ENCODE measurements around the gene PTPRZ1.

The PTPRZ1 gene

DNA sequence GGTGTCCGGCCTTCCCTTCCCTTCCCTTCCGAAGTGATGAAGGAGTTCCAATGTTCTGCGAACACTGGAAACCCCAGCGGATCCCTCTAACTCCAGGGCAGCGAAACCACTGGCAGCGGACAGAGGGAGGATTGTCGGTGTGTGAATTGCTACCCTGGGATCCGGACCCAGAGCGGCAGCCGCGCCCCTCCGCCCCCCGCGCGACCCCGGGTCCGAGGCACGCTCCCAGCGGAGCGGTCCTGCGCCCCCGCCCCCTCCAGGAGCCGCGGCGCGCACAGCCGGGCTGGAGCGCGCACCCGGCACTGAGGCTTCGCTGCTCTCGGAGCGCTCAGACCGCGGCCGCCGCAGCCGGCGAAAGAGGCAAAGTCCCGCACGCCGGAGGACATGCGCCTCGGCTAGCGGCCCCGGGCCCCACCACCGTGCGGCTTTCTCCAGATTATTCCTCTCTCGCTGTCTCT is at the start of gene PTPRZ1:
Gene PTPRZ1, plus strand, starts transcription at position 331 of the 458 bp plus-strand sequence. CDS start 339 bp downstream, outside the sequence.
- no peak for DNase-seq

DNA sequence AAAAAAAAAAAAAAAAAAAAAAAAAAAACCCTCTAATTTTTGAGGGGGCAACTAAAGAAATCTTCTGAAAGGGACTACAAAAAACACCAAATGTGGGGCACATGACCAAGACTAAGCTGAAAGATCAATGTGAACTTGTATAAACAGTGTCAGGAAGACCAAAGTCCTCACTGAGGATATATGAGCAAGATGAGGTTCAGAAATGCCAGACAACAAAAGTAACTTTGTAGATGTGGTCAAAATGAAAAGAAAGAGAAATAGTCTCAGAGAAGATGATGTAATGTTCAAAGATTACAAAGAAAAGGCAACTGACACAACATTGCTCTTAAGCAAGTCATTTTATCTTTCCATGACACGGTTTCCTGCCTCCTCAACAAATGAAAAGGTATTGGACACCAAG is 48.7 kb upstream of the PTPRZ1 start:
- DNase-seq: no peak

DNA sequence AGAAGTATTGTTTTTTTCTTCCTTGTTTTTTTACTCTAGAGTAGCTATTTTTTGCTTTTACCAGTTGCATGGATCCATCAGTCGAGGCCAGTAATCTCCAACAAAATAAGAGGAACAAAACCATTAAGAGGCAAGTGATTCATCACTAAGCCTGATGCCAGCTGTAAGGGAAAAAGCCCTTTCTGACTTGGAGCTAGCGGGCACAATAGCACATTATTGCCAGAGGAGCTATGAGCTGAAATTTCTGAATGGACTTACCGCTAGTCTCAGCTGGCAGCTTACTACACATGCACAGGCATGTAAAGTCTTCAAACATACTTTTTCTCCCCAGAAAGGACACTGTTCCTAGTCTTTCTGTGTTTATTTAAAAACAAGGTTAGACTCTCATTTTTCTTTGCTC is 41.6 kb upstream of the PTPRZ1 start:
- DNase-seq: no peak

DNA sequence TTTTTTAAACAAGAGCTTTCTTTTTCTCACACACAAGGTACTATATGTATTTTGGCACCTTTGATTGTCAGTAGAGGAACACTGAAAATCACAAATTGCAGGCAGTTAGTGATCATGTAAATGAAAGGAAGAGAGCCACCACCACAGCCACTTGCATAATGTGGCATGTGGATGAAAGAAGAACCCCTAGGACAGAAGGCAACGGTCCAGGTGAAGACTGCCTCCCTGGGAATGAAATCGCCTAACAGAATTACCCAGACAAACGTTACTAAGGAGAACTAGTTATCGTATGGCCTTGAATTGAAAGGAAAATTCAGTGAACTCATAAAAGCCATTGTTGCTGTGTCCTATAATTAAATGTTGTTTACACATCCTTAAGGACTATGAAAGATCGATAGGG is 41.2 kb upstream of the PTPRZ1 start:
- DNase-seq: no peak

DNA sequence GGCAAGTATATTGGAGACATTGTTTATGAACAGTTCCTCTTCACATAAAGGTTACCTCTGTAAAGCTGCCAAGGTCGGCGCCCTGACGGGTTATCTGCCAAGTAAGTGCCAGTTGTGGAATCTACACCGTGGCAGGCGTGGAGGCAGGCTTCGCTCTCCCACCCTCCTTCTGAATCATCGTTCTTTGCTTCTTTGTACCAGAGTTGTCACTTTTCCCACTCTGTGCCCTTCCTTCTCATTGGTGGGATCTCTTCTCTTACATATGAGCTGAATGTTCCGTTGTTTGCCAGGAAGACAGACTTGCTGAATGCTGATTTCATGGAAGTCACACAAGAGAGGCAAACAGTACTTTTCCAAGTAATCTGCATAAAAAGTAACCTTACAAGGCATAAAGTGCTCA is 40.6 kb upstream of the PTPRZ1 start:
- no peak for DNase-seq

DNA sequence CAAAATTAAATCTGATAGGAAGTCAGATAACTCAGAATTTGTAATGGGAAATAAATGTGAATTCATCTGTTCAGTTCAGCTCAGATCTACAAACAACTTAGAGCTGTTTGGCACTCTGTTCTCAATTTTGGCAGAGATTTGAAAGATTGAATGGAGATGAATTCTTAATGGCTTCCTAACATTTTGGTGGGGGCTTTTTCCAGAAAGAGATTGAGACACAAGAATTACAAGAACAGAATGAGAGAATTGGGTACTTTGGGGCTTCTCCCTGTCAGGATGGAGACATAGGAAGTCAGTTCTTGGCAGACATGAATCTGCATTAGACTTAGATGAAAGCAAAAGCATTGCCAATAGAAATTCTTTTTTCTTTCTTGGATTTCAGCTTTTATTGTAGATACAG is 39.0 kb upstream of the PTPRZ1 start:
- DNase-seq: no peak

DNA sequence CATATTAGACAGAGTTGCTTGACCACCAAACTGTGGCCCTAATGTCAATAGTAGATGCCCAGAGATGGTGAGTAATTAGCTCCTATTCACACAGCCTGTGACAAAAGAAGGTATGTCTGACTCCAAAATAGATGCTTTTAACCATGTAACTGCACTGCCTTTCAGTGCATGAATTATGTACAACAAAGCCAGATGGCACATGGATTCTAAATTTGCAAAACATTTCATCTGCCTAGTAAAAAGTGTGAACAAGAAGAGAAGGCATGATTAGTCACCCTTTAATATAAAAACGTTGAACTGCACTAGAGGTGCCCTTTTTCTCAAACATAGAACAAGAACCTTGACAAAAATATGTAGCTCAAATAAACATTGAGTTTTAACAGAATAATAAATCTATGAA is 35.5 kb upstream of the PTPRZ1 start:
- DNase-seq: no peak

DNA sequence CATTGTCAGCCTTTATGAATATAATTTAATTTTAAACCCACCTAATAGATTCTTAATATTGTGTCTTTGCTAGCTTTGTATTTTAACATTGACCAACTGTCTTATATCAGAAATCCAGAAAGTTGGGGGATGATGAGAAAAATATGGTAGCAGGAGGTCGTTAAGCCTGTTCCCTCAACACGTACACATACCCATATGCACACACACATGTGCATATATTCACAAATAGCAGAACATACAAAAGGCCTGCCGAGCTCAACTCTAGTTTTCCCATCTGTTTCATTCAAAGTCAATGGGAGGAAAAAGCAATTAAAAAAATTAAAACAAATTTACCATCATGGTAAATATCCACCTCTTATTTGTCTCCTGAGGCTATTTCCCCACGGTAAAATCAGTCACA is 25.9 kb upstream of the PTPRZ1 start:
- DNase-seq: no peak

DNA sequence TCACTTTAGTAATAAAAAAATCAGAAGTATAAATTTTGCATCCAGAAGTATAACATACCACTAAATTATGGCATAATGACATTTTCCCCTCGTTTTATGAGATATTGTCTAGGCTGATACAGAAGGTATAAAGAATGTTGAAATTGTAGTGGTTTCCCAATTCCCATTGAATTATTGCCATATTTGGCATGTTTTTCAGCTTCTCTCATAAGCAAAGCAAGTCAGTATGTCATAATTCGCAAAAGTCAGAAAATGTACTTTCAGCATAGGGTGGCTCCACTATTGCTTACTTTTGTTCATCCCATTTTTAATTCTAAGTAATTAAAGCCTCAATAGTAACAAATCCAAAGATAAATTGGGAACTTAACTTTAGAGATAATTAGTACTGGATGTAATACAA is 19.7 kb upstream of the PTPRZ1 start:
- DNase-seq: no peak

DNA sequence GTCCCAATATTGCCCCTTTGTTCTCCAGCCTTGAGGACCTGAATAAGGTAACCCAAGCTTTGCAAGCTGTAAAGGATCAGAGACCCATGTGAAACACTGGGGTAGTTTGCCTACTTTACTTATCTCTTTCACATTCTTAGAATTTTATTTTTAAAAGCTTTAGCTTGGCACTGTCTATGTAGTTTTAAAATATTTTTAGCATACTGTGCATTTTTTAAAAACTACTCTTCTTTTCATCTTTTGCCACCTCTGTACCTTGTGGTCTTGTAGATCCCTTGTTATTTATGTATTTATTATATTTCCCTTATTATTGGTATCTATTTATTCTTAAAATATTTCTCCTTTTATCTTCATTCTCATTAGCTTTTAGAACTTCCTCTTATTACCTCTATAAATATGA is 12.0 kb upstream of the PTPRZ1 start:
- DNase-seq: no peak

DNA sequence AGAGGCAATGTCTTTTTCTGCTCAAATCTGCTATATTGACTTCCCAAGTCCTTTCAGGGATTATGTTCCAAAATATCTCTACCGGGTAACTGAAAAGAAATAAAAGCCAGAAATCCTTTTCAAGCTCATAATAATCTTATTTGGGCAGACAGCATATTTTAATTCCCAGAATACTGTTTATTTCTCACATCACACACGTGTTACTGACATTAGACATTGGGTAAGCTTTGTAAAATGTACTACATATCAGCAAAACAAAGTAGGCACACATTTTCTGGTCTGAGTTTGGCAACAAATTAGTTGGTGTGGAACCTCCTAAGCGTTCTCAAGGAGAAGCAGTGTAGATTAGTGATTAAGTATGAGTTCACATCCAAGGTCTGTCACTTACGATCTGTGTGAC is 10.4 kb upstream of the PTPRZ1 start:
- no peak for DNase-seq

DNA sequence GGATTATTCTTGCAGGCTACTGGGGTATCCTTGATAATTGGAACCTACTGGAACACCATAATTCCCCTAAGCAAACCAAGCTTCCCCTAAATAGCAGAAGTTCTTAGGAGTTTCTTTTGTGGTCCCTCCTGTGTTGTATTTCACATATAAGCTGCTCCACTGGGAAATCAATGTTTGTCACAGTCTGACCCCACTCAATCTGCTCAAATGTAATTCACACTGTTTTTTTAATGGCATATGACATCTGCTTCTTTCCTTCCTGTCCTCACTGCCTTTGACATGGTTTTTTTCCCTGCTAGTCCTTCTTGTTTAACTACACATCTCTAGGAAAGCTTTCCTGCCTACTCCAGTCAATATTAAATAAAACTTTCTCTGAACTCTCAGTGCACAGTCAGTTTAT is 1.8 kb upstream of the PTPRZ1 start:
- DNase-seq: no peak

DNA sequence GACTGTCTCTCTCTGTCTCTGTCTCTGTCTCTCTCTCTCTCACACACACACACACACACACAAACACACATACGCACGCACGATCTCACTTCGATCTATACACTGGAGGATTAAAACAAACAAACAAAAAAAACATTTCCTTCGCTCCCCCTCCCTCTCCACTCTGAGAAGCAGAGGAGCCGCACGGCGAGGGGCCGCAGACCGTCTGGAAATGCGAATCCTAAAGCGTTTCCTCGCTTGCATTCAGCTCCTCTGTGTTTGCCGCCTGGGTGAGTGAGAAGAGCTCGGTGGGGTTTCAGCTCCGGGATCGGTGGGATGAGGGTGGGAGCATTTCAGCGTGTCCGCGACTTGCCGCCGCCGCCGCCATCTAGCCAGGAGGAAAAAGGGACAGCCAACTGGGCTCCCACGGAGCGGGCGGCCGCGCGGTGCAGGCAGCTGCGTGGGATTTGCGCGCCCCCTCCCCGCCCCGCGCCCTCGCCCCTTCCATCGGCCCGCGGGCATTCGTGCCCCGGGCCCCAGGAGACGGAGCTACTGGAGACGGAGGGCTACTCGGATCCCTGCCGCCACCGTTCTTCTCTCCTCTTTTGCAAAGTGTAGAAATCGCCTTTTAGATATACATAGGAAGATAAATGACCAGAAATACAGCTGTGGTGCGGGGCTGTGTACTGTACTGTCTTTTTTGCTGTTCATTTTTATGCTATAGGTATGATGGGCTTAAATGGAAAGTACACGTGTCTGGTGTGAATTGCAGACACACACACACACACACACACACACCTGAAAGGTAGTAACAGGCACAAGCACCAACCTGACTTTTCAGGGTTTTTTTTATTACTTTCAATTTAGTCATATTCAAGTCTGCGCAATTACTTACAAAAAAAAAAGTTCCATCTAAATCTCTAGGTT is 581 bp downstream of the PTPRZ1 start:
- peak in 1 of 2 experiments; percentile 9 for DNase-seq

DNA sequence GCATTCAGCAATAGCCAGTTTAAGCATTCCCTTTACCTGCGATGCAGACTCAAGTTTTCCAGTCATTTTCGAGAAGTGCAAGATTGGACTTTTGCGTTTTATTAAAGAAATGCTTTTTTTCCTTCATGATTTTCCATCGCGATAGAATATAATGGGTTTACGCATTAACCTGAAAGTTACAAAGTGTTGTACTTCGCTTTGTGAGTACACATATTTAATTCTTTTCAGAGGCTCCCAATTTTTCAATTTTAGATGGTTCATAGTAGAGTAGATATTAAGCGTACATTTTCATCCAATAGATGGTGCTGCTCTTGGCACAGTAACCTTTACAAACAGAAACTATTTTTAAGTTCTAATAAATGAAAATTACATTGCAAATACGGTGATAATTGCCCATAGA is 1.3 kb downstream of the PTPRZ1 start:
- DNase-seq: no peak

DNA sequence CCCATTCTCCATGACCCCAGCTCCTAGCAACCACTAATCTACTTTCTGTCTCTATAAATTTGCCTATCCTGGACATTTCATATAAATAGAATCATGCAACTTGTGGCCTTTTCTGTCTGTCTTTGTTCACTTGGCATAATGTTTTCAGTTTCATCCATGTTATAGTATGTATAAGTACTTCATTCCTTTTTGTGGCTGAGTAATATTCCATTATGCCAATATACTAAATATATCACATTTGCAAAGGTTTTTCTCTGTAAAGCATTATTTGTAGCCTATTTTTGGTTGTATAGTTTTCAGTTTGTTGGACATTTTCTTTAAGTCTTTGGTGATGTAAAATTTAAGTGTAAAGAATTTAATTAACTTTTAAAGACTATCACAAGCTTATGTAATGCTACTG is 2.2 kb downstream of the PTPRZ1 start:
- DNase-seq: no peak

DNA sequence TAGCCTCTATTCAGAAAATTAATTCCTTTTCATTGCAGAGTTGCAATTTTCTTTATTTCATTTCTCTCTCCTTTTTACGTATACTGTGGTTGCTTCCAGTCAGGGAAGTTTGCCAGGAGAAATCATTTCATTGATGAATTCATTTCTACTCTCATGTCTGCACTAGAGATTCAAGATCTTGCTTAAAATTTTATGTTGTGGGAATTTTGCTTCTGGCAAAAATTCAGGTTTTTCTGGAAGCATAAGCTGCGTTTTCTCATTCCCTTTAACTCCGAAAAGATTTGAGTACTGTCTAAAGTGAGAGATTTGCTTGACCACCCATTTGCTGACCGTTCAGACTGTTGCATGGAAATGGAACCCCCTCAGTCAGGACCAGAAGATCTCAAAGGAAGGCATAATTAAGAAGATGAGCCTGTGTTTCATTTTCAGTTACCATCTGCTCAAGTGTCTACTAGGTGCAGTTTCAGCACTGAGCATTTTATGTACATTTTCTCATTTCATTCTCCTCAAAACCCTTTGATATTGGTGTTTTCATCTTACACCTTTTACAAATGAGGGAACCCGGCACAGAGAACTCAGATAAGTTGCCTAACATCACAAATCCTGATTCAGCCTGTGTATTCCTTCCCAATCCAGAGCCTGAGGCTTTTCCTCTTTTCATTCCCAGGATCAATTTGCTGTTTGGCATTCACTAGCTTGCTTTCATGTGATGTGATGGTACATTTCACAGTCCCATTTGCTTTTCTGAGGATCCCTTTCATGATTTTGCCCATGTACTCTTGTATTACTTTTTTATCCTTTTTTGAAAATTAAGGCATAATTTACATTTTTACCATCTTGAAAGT is 3.9 kb downstream of the PTPRZ1 start:
- DNase-seq: no peak

DNA sequence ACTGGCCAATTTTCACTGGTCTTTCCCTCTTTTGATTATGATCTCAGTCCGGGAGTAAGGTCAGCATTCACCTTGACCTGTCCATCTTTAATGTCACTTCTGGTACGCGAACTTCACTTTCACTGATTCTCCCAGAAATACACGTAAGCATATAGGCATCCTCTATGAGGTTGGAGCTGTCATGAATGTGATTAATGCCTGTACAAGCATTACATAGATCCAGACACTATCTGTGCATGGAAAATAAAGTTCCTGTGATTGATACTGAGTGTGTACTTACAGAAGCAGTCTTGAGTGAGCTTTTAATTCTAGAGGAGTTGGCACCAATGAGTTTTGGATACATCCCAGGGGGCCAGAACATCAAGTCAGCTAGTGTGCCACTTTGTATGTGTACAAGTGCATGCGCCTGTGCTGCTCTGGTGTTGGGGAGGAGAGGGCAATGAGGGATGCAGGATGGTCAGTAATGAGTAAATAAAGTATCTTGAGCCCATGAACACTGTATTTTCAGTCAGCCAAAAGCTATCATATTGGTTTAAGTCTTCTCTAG is 6.0 kb downstream of the PTPRZ1 start:
- no peak for DNase-seq

DNA sequence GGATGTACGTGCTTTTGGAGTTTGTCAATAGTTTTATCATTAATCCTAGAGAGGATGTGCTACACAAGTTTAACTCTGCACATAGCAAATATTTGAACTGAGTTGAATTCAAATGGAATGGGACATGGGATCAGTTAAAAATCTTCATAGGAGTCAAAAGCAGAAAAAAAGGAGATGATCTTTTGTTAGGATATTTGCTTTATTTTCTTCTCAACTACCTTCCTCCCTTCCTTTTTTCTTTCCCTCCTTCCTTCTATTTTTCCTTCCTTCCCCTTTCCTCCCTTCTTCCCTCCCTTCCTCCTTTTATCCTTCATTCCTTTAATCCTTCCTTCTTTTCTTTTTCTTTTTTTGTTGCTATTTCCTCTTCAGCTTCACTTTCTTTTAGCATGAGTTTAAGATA is 6.6 kb downstream of the PTPRZ1 start:
- no peak for DNase-seq

DNA sequence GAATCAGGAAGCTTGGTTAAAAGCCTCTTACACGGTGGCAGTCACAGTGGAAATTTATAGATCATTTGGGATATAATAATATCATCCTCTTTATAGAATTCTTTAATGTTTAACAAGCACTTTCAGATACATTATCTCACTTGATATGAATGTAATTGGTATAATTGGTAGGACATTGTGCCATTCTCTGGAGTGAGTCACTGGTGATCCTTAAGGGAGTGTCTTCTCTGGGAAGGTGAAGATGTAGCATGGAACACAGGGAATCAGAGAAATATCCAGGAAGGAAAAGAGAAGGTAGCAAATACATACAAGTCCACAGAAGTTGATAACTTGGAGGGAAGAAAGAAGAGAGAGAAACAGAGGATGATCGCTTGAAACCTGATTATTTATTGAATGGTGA is 9.8 kb downstream of the PTPRZ1 start:
- DNase-seq: no peak

DNA sequence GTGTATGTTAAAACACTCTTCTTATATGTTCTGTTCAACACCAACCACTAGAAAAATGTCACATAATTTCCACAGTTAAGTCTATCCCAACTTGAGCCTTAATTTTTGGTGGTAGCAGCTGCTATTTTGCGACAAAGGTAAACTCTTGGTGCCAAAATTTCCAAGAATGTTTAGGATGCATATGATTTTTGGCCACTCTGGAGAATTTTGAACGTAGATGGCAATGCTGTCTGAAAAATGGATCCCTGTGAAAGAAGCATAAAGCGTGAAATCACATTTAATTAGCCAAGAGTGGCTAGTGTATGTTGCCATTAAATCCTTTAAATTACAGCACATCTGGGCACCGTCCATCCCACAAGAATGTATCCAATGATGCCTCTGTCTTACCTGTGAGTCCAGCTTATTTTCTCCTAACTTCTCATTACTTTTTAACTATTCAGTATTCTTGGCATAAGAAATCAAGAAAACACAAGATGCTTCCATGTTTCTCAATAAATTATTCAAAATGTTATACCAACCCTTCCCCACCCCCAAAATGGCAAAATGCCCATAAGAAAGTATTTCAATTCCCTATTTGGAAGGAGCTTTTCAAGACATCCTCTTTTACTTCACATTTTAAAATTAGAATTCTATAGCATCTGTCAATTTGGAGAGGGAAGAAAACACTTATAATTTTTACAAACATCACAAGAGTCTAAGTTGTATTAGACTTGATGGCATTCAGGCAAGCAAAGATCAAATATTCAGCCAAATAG is 12.4 kb downstream of the PTPRZ1 start:
- DNase-seq: no peak

DNA sequence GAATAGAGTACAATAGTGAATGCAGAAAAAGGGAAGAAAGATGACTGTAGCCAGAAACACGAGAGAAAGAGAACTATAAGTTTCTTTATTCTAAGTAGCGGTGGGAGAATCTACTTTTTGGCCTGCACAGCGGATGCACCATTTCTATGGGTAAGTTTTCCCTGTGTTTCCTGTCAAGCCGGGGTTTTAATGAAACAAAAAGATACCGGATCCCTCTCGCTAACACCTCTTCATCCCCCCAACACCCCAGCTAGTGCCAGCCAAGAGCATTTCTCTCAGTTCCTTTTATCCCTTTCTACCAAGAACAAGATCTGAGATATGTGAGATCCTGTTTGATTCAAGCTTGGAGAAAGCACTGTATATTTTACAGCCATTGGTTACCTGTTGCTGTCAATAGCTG is 14.7 kb downstream of the PTPRZ1 start:
- no peak for DNase-seq

DNA sequence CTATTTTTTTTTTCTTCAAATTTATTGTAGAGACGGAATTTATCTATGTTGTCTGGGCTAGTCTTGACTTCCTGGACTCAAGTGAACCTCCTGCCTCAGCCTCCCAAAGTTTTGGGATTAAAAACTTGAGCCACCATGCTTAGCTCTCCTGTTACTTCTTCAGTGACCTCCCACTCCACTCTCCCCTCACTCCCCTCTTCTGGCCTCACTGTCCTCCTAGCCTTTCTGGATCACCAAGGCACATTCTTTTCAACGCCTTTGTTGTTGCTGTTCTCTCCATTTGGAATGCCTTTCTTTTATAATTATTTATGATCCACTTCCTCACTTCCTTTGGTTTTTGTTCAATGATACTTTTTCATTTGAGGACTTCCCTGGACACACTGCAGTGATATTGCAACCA is 17.9 kb downstream of the PTPRZ1 start:
- DNase-seq: no peak

DNA sequence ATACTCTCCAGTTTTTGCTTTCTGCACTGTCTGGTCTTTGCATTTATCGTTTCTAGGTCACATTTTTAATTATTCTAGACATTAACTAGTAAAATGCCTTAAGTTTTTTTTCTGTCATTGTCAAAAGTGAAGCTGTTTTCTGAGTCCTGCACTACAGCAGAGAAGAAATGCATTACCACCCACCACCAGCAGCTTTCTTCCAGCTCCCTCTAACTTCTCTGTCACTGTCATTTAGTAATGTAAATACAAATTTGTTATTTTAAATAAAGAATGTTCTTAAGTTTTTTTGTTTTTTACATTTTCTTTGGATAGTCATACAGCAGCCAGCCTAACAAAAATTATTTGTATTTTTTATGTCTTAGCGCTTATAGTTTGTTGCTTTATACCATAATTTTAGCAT is 18.8 kb downstream of the PTPRZ1 start:
- DNase-seq: no peak
